Tibial nerve (tissue), 3 donors: ENCODE data around the gene MATCAP1.

ENCODE experiments used
- POLR2A ChIP-seq, 2 donors: fragments of 450-650 bp; IDR thresholded peaks; one replicate each; pipeline ENCODE4 v1.6.1; 2017; ENCODE audit warnings: antibody characterized with exemption in 2 of 2, mild to moderate bottlenecking in 2 of 2, moderate library complexity in 2 of 2
- TF ChIP-seq, protein P1 (sequence below), 5 experiments: fragments of 200-600 bp in 3 of 5; fragments of 450-650 bp in 2 of 5; sonication (generic) in 3 of 5; IDR thresholded peaks; one replicate each; pipeline ENCODE4 v1.5.1; 2016 to 2019; ENCODE audit warnings: antibody characterized with exemption in 5 of 5, mild to moderate bottlenecking in 3 of 5, moderate library complexity in 2 of 5

DNA sequence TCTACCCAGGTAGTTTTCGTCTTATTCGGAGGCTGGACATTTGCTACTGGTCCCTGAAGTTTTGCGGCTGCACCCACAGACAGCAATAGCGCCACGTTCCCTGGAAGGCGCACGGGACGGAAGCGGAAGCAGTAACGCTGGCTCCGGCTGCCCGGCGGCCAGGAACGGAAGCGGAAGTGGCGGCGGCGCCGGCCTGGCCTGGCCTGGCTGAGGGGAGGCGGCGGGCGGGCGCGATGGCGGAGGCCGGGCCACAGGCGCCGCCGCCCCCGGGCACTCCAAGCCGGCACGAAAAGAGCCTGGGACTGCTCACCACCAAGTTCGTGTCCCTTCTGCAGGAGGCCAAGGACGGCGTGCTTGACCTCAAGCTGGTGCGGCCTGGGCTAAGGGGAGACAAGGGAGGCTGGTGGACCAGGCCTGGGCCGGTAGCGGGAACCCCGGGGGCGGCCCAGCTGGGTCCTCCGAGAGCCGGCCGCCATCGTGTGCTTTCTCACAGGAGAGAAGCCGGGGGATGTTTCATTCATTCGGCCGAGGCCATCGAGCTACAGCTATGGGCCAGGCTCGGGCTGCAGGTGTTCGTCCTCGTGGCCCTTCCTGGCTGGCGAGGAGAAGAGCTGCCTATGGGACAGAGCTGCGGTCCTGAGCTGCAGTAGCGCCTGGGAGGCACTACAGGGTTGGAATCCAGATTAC is 8.4 kb upstream of the MATCAP1 start, which contains the start of gene E2F4:
- TF ChIP-seq, protein P1, sequence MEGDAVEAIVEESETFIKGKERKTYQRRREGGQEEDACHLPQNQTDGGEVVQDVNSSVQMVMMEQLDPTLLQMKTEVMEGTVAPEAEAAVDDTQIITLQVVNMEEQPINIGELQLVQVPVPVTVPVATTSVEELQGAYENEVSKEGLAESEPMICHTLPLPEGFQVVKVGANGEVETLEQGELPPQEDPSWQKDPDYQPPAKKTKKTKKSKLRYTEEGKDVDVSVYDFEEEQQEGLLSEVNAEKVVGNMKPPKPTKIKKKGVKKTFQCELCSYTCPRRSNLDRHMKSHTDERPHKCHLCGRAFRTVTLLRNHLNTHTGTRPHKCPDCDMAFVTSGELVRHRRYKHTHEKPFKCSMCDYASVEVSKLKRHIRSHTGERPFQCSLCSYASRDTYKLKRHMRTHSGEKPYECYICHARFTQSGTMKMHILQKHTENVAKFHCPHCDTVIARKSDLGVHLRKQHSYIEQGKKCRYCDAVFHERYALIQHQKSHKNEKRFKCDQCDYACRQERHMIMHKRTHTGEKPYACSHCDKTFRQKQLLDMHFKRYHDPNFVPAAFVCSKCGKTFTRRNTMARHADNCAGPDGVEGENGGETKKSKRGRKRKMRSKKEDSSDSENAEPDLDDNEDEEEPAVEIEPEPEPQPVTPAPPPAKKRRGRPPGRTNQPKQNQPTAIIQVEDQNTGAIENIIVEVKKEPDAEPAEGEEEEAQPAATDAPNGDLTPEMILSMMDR (IDR thresholded peaks at IDR 0.05) = peak in 2 of 5 experiments; percentile 18 to 46
- peak; percentile 18 to 74 for TF ChIP-seq POLR2A (IDR thresholded peaks at IDR 0.05)
